SK-N-SH (cell line): ENCODE data around the gene ESPL1. TPM values are rescaled to one million over a fixed set of nuclear protein-coding genes. Genes with fewer than 3 reads are reported as not detected.

ENCODE experiments used
- ELF1 ChIP-seq: IDR thresholded peaks from 2 replicates; pipeline ENCODE4 v1.4.0; 2012
- EP300 ChIP-seq, 2 experiments: IDR thresholded peaks; 2 replicates each; pipeline versions ENCODE4 v1.4.0 to v1.6.1; 2012; ENCODE audit warnings: borderline replicate concordance in 1 of 2, low read depth in 1 of 2, low read length in 1 of 2
- FOXJ3 ChIP-seq: sonication (generic); formaldehyde crosslinking; IDR thresholded peaks from 2 replicates; pipeline ENCODE4 v1.5.1; 2020; ENCODE audit warnings: mild to moderate bottlenecking, missing genetic modification reagents
- JUND ChIP-seq: IDR thresholded peaks from 2 replicates; pipeline ENCODE4 v1.4.0; 2012
- MXI1 ChIP-seq: IDR thresholded peaks from 2 replicates; pipeline ENCODE4 v1.6.1; 2012; ENCODE audit warnings: mild to moderate bottlenecking, low read depth, low read length, improper control_type of control experiment
- NRF1 ChIP-seq: IDR thresholded peaks from 2 replicates; pipeline ENCODE4 v1.6.1; 2012; ENCODE audit warnings: low read depth, mild to moderate bottlenecking, low read length
- POLR2AphosphoS5 ChIP-seq: IDR thresholded peaks from 2 replicates; pipeline ENCODE4 v1.6.1; 2012; ENCODE audit warnings: low read depth, low read length
- RAD21 ChIP-seq: IDR thresholded peaks from 2 replicates; pipeline ENCODE4 v1.6.1; 2012; ENCODE audit warnings: mild to moderate bottlenecking, low read length
- RCOR1 ChIP-seq: fragments of 150-350 bp; IDR thresholded peaks from 2 replicates; pipeline ENCODE4 v1.6.1; 2017; ENCODE audit warnings: antibody characterized with exemption, low read length
- RFX5 ChIP-seq: IDR thresholded peaks from 2 replicates; pipeline ENCODE4 v1.6.1; 2012; ENCODE audit warnings: mild to moderate bottlenecking, improper control_type of control experiment, low read length
- RXRA ChIP-seq: IDR thresholded peaks from 2 replicates; pipeline ENCODE4 v1.4.0; 2012; ENCODE audit warnings: low read depth, mild to moderate bottlenecking, borderline replicate concordance
- SIN3A ChIP-seq: IDR thresholded peaks from 2 replicates; pipeline ENCODE4 v1.6.1; 2012; ENCODE audit warnings: low read depth, mild to moderate bottlenecking, low read length, moderate library complexity, borderline replicate concordance
- SMC3 ChIP-seq: IDR thresholded peaks from 2 replicates; pipeline ENCODE4 v1.6.1; 2012; ENCODE audit warnings: low read depth, low read length, improper control_type of control experiment
- TAF1 ChIP-seq: IDR thresholded peaks from 2 replicates; pipeline ENCODE4 v1.6.1; 2012; ENCODE audit warnings: low read depth, mild to moderate bottlenecking, low read length, moderate library complexity, borderline replicate concordance
- TCF12 ChIP-seq: IDR thresholded peaks from 2 replicates; pipeline ENCODE4 v1.4.0; 2012
- TEAD4 ChIP-seq: IDR thresholded peaks from 2 replicates; pipeline ENCODE4 v1.4.0; 2012; ENCODE audit warnings: mild to moderate bottlenecking, borderline replicate concordance; ENCODE audit not compliant: insufficient read depth
- polyA plus RNA-seq, 3 experiments: library from polyadenylated mRNA; depleted of rRNA; stranded (reverse); fragments of >200 nt; gene quantifications; 2 replicates each; pipeline ENCODE4 v1.2.3, GENCODE V29; 2012
- TF ChIP-seq, protein P1 (sequence below): IDR thresholded peaks from 2 replicates; pipeline ENCODE4 v1.4.0; 2012; ENCODE audit warnings: low read depth, borderline replicate concordance
- TF ChIP-seq, protein P2 (sequence below): fragments of 150-350 bp; IDR thresholded peaks from 2 replicates; pipeline ENCODE4 v1.6.1; 2016; ENCODE audit warnings: mild to moderate bottlenecking, low read depth, low read length
- TF ChIP-seq, protein P3 (sequence below): fragments of 150-350 bp; IDR thresholded peaks from 2 replicates; pipeline ENCODE4 v1.6.1; 2017; ENCODE audit warnings: antibody characterized with exemption, low read length, low read depth, borderline replicate concordance
- TF ChIP-seq, protein P4 (sequence below): IDR thresholded peaks from 2 replicates; pipeline ENCODE4 v1.6.1; 2012; ENCODE audit warnings: mild to moderate bottlenecking, low read depth, low read length, moderate library complexity
- TF ChIP-seq, protein P5 (sequence below): fragments of 200-600 bp; sonication (generic); IDR thresholded peaks from 2 replicates; pipeline ENCODE4 v1.6.1; 2017; ENCODE audit warnings: antibody characterized with exemption, mild to moderate bottlenecking, moderate library complexity

Gene ESPL1
- polyA plus RNA-seq, 1 of the 3 experiments (the other 2 are of a cell fraction), result 8.6 TPM

DNA sequence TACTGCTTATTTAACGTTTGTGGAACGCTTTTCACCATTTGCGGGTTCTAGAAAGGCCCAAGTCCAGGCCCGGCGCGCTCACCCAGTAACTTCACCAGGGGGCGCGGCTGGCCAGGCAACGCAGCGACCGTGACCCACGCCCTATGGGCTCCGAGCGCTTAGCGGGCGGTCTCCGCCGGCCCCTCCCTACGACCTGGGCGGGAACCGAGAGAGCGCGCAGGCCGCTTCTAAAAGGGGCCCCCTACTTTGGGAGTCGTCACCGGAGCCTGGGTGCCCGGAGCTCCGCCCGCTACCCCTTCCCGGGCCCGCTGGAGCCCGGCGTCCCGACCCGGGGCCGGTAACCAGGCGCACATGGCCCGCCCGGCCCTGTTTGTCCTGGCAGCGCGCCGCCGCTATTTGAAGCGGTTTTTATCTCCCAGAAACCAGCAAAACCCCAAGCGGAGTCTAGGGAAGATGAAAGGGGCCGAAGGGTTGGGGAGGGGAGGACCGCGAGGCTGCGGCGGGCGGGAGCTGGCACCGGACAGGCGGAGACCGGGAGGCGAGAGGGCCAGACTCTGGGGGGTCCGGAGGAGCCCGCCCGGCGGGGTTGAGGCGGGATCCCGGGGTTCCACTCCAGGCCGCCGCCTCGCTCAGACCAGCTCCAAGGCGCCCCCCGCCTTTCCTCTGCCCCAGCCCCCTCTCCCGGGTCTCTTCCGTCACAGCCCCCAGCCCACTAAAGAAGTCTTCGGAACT lies 56.8 kb downstream of the ESPL1 start (continued):
- TF ChIP-seq, protein P1, sequence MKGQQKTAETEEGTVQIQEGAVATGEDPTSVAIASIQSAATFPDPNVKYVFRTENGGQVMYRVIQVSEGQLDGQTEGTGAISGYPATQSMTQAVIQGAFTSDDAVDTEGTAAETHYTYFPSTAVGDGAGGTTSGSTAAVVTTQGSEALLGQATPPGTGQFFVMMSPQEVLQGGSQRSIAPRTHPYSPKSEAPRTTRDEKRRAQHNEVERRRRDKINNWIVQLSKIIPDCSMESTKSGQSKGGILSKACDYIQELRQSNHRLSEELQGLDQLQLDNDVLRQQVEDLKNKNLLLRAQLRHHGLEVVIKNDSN, result no peak
- no peak for TF ChIP-seq ELF1
- TF ChIP-seq, protein P2, sequence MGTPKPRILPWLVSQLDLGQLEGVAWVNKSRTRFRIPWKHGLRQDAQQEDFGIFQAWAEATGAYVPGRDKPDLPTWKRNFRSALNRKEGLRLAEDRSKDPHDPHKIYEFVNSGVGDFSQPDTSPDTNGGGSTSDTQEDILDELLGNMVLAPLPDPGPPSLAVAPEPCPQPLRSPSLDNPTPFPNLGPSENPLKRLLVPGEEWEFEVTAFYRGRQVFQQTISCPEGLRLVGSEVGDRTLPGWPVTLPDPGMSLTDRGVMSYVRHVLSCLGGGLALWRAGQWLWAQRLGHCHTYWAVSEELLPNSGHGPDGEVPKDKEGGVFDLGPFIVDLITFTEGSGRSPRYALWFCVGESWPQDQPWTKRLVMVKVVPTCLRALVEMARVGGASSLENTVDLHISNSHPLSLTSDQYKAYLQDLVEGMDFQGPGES, result no peak
- peak; percentile 88 for TF ChIP-seq POLR2AphosphoS5
- TF ChIP-seq RCOR1, result peak; percentile 55; the same call in 1 of the 2 replicates
- TF ChIP-seq SIN3A, result peak; percentile 43; the same call in 1 of the 2 replicates
- TF ChIP-seq TAF1, result peak; percentile 64; the same call in 1 of the 2 replicates
- peak; percentile 36; the same call in 1 of the 2 replicates for TF ChIP-seq TCF12
- peak; percentile 77 for TF ChIP-seq MXI1
- no peak for TF ChIP-seq EP300 (IDR thresholded peaks at IDR 0.05; ENCODE audit: borderline replicate concordance in 1 of 2, low read depth in 1 of 2, low read length in 1 of 2)
- TF ChIP-seq, protein P3, sequence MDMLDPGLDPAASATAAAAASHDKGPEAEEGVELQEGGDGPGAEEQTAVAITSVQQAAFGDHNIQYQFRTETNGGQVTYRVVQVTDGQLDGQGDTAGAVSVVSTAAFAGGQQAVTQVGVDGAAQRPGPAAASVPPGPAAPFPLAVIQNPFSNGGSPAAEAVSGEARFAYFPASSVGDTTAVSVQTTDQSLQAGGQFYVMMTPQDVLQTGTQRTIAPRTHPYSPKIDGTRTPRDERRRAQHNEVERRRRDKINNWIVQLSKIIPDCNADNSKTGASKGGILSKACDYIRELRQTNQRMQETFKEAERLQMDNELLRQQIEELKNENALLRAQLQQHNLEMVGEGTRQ, result no peak
- no peak for TF ChIP-seq RXRA
- peak; percentile 89 for TF ChIP-seq RAD21
- no peak for TF ChIP-seq RFX5
- TF ChIP-seq TEAD4, result no peak
- TF ChIP-seq JUND, result no peak
- no peak for TF ChIP-seq NRF1
- TF ChIP-seq, protein P4, sequence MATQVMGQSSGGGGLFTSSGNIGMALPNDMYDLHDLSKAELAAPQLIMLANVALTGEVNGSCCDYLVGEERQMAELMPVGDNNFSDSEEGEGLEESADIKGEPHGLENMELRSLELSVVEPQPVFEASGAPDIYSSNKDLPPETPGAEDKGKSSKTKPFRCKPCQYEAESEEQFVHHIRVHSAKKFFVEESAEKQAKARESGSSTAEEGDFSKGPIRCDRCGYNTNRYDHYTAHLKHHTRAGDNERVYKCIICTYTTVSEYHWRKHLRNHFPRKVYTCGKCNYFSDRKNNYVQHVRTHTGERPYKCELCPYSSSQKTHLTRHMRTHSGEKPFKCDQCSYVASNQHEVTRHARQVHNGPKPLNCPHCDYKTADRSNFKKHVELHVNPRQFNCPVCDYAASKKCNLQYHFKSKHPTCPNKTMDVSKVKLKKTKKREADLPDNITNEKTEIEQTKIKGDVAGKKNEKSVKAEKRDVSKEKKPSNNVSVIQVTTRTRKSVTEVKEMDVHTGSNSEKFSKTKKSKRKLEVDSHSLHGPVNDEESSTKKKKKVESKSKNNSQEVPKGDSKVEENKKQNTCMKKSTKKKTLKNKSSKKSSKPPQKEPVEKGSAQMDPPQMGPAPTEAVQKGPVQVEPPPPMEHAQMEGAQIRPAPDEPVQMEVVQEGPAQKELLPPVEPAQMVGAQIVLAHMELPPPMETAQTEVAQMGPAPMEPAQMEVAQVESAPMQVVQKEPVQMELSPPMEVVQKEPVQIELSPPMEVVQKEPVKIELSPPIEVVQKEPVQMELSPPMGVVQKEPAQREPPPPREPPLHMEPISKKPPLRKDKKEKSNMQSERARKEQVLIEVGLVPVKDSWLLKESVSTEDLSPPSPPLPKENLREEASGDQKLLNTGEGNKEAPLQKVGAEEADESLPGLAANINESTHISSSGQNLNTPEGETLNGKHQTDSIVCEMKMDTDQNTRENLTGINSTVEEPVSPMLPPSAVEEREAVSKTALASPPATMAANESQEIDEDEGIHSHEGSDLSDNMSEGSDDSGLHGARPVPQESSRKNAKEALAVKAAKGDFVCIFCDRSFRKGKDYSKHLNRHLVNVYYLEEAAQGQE, result no peak
- no peak for TF ChIP-seq FOXJ3 (CRISPR knock-in tag)
- TF ChIP-seq SMC3, result peak; percentile 88
- TF ChIP-seq, protein P5, sequence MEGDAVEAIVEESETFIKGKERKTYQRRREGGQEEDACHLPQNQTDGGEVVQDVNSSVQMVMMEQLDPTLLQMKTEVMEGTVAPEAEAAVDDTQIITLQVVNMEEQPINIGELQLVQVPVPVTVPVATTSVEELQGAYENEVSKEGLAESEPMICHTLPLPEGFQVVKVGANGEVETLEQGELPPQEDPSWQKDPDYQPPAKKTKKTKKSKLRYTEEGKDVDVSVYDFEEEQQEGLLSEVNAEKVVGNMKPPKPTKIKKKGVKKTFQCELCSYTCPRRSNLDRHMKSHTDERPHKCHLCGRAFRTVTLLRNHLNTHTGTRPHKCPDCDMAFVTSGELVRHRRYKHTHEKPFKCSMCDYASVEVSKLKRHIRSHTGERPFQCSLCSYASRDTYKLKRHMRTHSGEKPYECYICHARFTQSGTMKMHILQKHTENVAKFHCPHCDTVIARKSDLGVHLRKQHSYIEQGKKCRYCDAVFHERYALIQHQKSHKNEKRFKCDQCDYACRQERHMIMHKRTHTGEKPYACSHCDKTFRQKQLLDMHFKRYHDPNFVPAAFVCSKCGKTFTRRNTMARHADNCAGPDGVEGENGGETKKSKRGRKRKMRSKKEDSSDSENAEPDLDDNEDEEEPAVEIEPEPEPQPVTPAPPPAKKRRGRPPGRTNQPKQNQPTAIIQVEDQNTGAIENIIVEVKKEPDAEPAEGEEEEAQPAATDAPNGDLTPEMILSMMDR, result peak; percentile 75
